NCI-H2029 treated with DMSO at 0.1 percent for 48 hours (cell line): Measurements from ENCODE around the gene GALR2.
A peak's percentile ranks its signal among the peaks of the same experiment; 100 is the strongest.
"Not testable (repeated sequence)": the region's sequence is repeated elsewhere in the genome, so short reads cannot be mapped to it uniquely, and the experiment has no call there.

Experiments used
- DNase-seq: peaks from one replicate; lab custom pipeline; 2025; lab: John Stamatoyannopoulos, UW

GALR2 gene

DNA sequence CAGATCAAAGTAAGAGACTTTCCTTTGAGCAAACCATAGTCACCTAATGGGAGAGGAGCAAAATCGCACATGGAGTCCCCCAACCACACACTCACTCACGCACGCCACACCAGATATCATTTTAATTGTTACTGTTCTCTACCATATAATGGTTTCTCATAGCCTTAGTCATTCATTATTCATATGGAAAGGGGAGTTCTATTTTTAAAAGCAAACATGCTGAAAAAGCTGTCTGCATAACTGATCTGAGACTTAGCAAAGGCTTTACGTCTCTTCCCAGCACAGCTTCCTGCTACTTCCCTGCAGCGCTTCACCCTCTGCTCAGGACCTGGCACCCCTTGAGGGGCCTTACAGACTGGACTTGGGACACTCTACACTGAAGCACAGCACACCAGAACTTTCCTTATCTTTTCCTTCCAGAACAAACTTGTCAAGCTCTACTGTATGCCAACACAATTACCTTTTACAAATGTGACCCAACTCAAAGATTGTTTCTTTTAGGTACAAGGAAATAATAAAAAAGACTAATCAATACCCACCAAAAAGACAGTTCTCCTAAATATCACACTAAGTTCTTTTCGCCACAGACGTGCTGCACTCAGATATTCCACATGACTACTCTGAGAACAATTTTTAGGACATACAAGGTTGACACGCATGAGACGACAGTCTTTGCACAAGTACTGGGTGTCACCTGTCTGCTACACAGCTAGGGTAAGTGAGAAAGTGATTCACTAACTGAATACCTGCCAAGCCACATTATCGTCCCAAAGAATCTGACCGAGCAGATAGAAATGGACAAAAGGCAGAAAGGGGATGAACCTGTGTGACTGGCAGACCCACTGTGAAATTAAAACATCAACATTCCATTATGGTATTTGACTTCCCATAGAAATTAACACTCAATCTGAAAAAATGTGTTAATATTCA is 23.8 kb upstream of the GALR2 start:
- DNase-seq = no peak

DNA sequence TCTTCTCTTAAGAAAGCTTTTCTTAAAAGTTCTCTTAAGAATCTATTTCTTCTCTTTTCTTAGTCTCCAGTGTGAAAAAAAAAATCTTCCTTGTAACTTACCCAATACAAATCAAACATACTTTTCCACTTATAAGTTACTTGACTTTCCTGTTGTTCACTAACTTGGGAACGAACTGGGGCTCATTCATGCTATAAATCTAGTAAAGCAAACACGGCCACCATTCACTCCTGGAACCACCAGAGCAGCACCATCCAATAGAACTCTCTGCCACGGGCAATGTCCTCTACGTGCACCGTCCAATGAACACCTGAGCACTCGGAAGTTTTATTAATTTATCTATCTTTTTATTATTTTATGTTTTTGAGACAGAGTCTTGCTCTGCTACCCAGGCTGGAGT is 23.0 kb upstream of the GALR2 start:
- DNase-seq = no peak

DNA sequence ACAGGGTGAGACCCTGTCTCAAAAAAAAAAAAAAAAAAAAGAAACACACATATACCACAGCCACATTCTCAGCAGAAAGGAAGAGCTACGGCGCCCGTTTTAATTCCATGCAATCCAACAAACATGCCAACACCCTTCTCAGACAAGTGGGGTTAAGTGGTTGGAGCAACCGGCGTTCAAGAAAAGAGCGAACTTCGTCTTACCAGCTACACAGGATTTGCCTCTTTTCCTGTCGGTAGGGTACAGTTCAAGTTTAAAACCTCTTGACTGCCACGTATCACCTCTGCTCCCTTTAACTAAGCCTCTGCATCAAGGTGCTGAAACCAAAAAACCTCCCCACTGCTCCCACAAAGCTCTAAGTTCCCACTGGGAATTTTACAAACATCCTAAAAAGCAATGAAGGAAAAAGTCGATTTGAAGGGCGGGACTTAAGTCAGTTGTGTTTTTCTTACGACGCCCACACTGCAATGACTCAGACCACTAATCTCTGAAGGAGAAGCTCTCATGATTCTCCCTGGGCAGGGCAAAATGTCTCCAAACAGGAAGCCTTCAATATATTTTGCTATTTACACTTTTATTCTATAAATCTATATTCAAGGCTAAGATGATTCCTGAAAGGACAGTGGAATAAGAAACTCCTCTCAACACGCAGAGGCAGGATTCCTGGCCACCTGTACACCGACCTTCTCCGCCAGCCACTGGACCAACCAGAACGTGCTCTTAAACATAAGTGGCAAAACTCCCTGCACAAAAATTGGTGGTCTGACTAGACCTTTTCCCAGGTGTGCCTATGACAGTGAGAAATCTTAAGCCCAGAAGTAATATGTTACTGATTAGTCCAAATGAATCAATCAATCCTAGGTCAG is 21.1 kb upstream of the GALR2 start:
- no peak for DNase-seq

DNA sequence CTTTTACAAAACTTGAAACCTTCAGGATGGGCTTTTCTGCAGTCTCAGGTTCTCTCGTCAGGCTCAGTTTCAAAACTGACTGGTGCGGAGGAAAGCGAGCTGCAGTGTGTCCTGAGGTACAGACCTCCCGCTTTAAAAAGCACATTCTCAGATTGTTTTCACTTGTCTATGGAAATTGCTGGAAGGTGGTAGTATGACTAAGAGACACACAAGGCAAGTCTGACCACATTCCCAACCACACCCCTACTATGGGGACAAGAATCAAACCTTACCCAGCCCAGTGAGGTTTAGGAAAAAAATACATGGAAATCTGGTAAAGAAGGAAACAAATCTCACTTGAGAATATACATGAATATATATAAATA is 20.5 kb upstream of the GALR2 start:
- no peak for DNase-seq

DNA sequence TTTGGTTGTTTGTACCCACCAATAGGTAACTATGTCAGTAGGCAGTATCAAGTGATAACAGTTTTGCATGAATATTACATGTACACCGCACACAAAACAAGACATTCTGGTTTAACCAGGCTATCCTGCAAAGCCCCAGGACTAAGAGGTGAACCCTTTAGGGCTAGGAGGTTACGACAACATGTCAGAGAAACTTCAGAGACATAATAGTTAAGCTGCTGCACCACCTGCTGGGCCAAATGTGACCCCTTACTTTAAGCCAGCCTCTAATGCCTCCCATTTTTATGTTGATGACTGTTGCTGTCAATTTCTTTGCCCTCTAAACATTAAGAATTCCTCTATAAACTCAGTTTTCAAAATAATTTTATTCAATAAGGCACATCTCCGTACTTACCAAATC is 17.7 kb upstream of the GALR2 start:
- no peak for DNase-seq

DNA sequence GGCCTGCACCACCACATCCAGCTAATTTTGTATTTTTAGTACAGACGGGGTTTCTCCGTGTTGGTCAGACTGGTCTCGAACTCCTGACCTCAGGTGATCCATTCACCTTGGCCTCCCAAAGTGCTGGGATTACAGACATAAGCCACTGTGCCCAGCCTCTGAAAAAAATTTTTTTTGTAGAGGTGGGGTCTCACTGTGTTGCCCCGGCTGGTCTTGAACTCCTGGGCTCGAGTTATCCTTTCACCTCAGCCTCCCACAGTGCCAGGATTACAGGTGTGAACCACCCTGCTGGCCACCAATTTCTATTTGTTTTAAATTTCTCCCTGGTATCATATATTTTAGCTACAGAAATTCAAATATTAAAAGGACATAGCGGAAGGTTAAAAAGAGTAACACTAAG is 16.3 kb upstream of the GALR2 start:
- not testable (repeated sequence) for DNase-seq

DNA sequence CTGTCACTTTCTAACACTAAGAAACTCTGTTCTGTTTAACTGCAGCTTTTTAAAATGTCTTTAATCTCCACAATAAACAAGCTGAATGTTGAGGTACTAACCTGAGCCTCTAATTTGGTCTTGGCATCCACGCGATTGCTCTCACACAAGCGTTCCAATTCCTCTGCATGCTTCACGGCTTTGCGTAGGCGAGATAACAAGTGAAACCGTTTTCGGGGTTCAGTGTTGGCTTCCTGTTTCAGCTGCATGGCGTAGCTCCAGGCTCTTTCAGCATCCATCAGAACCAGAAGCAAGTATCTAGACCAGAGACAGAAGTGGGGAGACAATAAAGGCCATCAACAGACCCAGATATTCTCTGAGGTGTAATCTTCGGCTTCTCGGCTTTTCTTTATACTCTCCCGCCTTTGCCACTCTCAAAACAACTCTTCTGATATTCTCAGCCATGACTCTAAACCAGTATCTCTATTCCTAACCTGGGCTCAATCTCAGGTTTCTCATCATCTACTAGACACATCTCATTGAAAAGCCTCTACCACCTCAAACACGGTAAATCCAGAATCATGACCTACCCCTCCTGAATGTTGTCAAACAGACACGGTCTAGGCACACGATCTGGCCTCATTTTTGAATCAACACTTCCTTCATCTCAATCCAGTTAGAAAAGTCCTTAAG is 10.6 kb upstream of the GALR2 start:
- DNase-seq = no peak

DNA sequence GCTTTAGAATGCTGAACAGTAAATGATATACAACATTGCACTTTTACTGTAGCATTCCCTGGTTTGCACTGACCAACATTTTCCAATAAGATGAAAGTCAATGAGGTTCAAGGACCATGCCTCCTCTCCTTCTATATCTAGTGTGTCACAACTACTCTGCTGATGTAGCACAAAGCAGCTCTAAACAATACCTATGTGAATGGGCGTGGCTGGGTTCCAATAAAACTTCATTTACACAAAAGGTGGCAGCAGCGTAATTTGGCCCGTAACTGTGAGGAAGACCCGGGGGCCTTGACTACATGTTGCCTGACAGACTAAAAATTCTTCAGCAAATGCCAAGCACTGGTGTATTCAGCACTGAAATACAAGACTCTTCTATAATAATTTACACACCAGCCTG is 8.8 kb upstream of the GALR2 start:
- no peak for DNase-seq

DNA sequence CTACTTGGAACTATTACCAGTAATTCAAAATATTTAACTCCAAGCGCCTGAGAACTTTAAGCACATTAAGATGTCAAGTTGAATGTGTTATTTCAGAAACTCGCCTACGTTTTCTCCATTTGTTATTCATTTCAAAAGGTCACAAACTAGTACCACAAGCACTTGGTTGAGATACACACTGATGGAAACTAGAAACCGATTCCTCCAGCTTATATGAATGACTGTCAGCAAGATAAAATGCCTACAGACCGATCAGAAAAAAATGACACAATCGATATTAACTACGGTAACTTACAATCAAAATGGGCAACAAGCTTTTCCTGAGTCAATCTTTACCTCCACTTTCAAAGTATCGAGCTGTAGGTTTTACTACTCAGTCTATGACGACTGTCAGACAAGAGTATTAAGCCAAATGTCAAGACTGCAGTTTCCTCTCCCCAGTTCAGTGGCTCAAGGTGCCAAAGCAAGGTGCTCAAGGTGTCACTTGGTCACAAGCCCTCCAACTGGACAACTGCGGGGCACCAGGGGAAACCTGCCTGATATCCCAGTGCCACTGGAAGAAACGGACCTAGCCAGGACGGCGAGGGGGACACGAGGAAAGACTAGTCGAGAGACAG is 2.9 kb upstream of the GALR2 start:
- DNase-seq = no peak

DNA sequence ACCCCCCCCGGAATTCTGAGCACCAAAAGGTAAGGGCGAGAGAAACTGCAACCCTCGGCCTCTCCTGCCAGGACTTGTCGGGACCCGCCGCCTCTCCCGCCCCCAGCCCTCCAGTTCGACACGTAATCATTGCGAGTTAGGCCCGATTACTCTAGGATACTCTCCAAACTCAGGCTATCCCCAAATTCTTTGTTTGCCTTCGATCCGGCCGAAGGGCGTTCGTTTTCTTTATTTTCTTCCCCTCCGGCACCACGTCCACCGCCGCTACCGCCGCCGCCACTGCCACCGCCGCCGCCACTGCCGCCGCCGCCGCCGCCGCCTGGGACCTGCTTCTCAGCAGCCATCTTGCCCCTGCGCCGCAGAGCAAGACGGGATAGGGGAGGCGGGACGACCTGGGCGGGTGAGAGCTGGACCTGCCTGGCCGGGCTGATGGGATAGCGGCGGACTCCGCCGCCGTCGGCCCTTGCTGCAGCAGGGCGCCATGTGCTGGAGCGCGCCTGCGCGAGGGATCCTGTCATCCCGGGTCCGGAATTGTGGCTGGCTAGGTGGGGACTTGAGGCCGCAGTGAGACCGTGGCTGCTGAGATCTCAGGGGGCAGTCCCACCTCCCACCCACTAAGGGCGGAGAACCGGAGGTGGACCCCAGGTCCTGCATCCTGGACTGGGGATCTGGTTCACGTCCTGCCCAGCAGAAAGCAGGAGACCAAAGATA is 2.3 kb upstream of the GALR2 start, which contains the start of gene SRP68:
Gene SRP68 (minus strand): TSS at position 370 of the 711 bp plus-strand sequence. CDS start 26 bp downstream, at position 344.
- DNase-seq = peak; percentile 34

DNA sequence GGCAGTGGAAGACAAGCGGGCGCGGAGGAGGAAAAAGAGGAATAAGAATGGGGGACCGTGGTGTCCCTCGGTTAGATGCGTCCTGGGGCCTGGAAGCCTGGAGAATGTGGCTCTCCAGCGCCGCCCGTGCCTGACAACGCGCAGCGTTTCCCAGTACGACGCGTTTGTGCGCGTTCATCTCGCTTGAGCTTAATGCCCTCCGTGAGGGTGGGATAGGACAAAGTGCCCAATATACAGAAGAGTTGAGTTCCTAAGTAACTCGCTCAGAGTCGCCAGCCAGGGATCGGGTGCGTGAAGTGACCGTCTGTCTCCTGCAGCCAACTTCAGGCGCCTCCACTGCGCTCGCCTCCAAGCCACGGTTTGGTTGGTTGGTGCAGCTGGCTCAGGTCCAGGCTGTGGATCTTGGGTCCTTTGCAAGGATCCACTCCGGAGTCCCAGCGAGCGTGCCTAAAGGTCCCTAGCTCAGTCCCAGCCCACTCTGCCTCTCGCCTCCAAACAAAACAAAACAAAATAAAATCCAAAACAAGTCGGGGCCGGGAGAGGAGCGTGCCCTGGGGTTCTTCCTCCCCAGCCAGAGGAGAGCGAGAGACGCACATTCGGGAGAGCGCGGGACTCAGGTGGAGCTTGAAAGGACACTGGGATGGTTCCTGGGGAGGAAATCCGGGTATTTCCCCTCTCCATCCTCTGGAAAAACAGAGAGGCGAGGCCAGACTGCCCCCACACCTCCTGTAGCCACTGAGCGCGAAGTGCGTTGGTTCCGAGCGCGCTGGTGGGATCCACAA is 974 bp downstream of the GALR2 start:
- no peak for DNase-seq

DNA sequence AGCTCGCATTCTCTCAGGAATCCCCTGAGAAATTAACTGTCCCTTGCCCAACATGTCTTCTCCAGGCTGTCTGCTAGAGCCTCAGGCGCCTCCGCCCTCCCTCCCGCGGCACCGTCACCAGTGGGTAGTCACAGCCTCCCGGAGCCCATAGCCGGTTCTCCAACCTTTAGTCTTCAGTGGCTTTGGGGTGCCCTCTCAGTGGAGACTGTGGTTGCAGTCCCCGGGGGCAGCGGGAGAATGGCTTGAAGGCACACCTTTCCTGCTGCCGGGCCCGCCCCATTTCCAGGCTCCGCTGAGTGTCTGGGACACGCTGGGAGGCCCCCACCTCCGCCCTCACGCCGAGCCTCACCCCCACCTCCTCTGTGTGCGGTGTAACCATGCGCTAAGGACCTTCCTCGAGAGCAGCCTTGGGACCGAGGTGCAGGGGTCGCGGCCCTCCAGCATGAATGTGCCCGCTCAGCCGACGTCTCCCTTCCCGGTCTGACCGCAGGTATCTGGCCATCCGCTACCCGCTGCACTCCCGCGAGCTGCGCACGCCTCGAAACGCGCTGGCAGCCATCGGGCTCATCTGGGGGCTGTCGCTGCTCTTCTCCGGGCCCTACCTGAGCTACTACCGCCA is 1.7 kb downstream of the GALR2 start:
- DNase-seq = no peak

DNA sequence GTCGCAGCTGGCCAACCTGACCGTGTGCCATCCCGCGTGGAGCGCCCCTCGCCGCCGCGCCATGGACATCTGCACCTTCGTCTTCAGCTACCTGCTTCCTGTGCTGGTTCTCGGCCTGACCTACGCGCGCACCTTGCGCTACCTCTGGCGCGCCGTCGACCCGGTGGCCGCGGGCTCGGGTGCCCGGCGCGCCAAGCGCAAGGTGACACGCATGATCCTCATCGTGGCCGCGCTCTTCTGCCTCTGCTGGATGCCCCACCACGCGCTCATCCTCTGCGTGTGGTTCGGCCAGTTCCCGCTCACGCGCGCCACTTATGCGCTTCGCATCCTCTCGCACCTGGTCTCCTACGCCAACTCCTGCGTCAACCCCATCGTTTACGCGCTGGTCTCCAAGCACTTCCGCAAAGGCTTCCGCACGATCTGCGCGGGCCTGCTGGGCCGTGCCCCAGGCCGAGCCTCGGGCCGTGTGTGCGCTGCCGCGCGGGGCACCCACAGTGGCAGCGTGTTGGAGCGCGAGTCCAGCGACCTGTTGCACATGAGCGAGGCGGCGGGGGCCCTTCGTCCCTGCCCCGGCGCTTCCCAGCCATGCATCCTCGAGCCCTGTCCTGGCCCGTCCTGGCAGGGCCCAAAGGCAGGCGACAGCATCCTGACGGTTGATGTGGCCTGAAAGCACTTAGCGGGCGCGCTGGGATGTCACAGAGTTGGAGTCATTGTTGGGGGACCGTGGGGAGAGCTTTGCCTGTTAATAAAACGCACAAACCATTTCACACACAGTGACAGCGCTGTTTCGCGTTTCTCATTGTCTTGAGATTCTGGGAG is 2.4 kb downstream of the GALR2 start:
- DNase-seq = no peak

DNA sequence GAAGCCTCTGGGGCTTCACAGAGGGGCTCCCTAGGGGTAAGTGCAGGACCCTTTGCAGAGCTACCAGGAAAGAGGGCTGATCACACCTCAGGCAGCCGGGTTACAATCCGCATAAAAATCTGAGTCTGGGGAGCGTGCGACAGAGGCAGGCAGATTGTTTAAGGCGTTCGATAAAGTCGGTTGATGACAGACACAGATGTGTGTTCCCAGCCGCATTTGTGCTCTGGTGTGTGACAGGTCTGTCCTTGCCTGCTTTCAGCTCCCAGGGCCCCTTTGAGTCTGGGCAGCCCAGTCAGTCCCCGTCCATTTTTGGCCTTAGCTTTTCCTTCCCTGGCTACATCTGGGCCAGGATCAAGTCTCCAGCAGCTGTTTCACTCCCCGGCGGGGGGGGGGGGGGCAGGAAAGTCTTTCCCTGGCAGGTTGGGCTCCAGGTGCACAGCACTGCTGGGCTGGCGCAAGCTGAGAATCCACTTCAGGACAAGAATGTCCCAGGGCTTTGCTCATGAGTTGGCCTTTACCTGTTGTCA is 3.1 kb downstream of the GALR2 start:
- no peak for DNase-seq

DNA sequence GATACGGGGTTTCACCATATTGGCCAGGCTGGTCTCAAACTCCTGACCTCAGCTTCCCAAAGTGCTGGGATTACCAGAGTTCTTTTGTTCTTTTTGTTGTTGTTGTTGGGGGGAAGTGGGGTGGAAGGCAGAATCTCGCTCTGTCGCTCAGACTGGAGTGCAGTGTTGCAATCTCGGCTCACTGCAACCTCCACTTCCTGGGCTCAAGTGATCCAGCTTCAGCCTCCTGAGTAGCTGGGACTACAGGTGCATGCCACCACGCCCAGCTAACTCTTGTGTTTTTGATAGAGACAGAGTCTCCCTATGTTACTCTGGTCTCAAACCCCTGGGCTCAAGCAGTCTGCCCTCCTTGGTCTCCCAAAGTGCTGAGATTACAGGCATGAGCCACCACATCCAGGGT is 3.8 kb downstream of the GALR2 start:
- DNase-seq = not testable (repeated sequence)

DNA sequence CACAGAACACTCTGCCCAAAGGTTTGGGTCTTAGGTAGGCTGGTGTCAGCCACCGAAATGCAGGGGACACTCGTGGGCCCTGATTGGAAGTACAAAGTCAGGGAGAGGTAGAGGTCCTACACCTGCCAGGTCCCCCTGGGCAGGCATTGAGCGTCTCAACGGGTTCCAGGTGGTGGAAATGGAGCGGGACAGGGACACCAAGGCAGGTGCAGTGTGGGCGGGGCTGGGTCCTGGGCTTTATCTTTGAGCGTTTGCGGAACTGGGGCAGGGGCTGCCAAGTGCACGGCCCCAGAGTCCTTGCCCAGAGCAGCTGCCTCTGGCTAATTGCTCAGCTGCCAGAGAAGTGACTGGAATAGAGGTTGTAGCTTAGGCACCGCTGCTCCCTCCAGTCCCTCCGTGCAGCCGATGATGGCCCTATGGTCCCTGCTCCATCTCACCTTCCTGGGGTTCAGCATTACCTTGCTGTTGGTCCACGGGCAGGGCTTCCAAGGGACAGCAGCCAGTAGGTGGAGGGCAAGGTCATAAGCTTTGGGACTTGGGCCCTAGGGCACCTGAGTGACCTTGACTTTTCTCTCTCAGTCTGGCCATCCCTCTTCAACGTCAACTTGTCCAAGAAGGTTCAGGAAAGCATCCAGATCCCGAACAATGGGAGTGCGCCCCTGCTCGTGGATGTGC is 4.4 kb downstream of the GALR2 start, which contains the start of gene ZACN:
Gene ZACN (plus strand): TSS at position 323 of the 675 bp plus-strand sequence. CDS start 83 bp downstream, at position 406.
- no peak for DNase-seq

DNA sequence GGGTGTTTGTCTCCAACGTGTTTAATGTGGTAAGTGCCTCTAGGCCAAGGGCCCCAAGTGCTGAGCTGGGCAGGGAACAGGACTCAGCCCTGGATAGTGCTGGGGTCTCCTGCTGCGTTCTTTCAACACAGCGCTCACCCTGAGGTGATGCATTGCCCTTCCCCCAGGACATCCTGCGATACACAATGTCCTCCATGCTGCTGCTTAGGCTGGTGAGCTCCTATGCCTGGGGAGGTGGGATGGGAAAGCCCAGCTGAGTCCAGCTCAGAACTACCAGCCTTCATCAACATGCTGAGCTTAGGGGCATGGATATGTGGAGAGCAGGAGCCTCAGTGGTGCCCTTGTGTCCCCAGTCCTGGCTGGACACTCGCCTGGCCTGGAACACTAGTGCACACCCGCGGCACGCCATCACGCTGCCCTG is 5.0 kb downstream of the GALR2 start:
- no peak for DNase-seq
